WTC11 (cell line): ENCODE data around the gene RBM45.

ENCODE experiments used
- ATF1 ChIP-seq: sonication (generic); formaldehyde crosslinking; IDR thresholded peaks from 2 replicates; pipeline ENCODE4 v1.8.1; 2023; ENCODE audit warnings: mild to moderate bottlenecking, moderate library complexity, missing genetic modification reagents
- ATF2 ChIP-seq: sonication (generic); formaldehyde crosslinking; IDR thresholded peaks from 2 replicates; pipeline ENCODE4 v1.8.1; 2022; ENCODE audit warnings: low read depth, missing genetic modification reagents, borderline replicate concordance
- ATF6 ChIP-seq: sonication (generic); formaldehyde crosslinking; IDR thresholded peaks from 2 replicates; pipeline ENCODE4 v1.8.1; 2023; ENCODE audit warnings: mild to moderate bottlenecking, missing genetic modification reagents
- CREB1 ChIP-seq: sonication (generic); formaldehyde crosslinking; IDR thresholded peaks from 2 replicates; pipeline ENCODE4 v1.8.0; 2023; ENCODE audit warnings: mild to moderate bottlenecking, missing genetic modification reagents
- CTCF ChIP-seq: fragments of 200-600 bp; IDR thresholded peaks from 2 replicates; pipeline ENCODE4 v1.8.0; 2022; ENCODE audit warnings: antibody characterized with exemption
- FOXJ3 ChIP-seq: sonication (generic); formaldehyde crosslinking; IDR thresholded peaks from 2 replicates; pipeline ENCODE4 v1.9.0; 2021; ENCODE audit warnings: missing genetic modification reagents, mild to moderate bottlenecking, borderline replicate concordance
- ZNF423 ChIP-seq: fragments of 250-450 bp; sonication (Bioruptor Pico); IDR thresholded peaks from 2 replicates; pipeline ENCODE4 v2.1.2; 2022; ENCODE audit warnings: mild to moderate bottlenecking, moderate library complexity
- TF ChIP-seq, protein P1 (sequence below): sonication (generic); formaldehyde crosslinking; conservative IDR thresholded peaks from 2 replicates; pipeline ENCODE4 v1.8.1; 2022; ENCODE audit warnings: mild to moderate bottlenecking, missing genetic modification reagents
- TF ChIP-seq, protein P2 (sequence below): sonication (generic); formaldehyde crosslinking; IDR thresholded peaks from 2 replicates; pipeline ENCODE4 v1.8.0; 2022; ENCODE audit warnings: mild to moderate bottlenecking, missing genetic modification reagents

DNA sequence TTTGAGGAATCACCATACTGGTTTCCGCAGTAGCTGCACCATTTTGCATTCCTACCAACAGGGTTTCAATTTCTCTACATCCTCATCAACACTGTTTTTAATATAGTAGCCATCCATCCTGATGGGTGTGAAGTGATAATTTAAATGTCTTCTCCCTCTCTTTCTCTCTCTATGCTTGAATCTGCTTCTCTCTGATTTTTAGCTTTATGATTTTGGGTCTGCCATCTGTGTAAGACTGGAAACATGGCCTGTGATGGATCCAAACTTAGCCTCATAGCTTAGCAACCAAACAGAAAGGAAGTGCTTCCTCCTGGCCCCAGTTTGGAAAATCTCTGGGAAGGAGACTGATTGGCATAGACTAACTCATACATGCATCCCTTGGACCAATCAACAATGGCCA is 48.4 kb downstream of the RBM45 start:
- no peak for TF ChIP-seq ATF2 (CRISPR knock-in tag)
- no peak for TF ChIP-seq CTCF
- TF ChIP-seq, protein P1, sequence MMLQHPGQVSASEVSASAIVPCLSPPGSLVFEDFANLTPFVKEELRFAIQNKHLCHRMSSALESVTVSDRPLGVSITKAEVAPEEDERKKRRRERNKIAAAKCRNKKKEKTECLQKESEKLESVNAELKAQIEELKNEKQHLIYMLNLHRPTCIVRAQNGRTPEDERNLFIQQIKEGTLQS, result no peak
- TF ChIP-seq FOXJ3 (CRISPR knock-in tag), result no peak
- TF ChIP-seq CREB1 (CRISPR knock-in tag), result no peak
- TF ChIP-seq ZNF423, result no peak
- TF ChIP-seq ATF1 (CRISPR knock-in tag), result no peak
- TF ChIP-seq, protein P2, sequence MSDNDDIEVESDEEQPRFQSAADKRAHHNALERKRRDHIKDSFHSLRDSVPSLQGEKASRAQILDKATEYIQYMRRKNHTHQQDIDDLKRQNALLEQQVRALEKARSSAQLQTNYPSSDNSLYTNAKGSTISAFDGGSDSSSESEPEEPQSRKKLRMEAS (CRISPR knock-in tag), result no peak
- no peak for TF ChIP-seq ATF6 (CRISPR knock-in tag)
